ENCODE data around the gene HOXC13.

The HOXC13 gene

DNA sequence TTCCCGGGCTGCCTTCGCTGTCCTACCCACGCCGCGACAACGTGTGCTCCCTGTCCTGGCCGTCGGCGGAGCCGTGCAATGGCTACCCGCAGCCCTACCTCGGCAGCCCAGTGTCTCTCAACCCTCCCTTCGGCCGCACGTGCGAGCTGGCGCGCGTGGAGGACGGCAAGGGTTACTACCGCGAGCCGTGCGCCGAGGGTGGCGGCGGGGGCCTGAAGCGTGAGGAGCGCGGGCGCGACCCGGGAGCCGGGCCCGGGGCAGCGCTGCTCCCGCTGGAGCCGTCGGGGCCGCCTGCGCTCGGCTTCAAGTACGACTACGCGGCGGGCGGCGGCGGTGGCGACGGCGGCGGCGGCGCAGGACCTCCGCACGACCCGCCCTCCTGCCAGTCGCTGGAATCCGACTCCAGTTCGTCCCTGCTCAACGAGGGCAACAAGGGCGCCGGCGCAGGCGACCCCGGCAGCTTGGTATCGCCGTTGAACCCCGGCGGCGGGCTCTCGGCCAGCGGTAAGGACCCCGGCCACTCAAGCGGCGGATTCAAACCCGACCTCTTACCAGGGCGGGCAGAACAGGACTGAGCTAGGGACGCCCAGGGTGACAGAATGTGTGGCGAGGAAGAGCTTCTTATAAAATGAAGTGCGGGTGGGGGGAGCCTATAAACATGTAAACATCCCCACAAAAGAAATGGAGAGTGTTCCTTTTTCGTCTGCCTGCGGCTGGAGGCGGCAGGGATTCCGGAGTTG, 16.6 kb downstream of the HOXC13 start:
- 4 to 5% methylated on average over 85 to 86 of the region's 86 CpGs for WGBS, 2 experiments
- Histone ChIP-seq H3K9me3 (ENCODE audit: control insufficient read depth, low read length) (no peaks in the 10 kb centered on the region), H3K27ac (ENCODE audit: insufficient read depth, low read depth, low read length, poor library complexity, severe bottlenecking) (no peak overlapping the region), H3K36me3 (ENCODE audit: control insufficient read depth, insufficient read depth, low read length) (no peaks in the 10 kb centered on the region), H3K4me1 (ENCODE audit: control insufficient read depth, insufficient read depth, low read length) (no peaks in the 10 kb centered on the region), H3K27me3 (ENCODE audit: control insufficient read depth, insufficient read depth, low read length, poor library complexity, severe bottlenecking) (peaks cover 100% of the 10 kb centered on the region), H3K4me3 (ENCODE audit: insufficient read depth, low read depth, low read length) (no peak overlapping the region)

DNA sequence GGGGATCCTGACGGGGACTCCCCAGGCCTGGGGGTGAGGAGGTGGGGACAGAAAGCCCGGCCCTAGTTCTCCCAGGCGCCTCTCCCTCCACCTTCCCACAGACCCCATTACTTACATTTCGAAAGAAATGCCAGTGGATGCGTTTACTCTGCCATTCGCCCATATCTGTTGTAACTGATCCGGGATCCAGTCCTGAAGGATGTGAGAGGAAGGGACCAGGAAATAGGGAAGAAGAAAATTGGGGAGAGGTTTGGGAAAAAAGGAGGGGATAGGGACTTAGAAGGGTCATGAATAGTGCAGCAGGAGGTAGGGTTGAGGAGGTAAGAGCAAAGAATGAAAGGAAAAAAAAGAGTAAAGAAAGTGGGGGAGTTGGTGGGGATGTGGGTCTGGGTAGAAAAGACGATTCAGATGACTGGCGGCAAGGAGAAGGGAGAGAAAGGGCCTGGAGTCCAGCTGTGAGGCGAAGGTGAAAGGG, 17.2 kb downstream of the HOXC13 start:
- H3K27me3 ChIP-seq (ENCODE audit: control insufficient read depth, insufficient read depth, low read length, poor library complexity, severe bottlenecking) = peaks cover 100% of the 10 kb centered on the region
- H3K4me1 ChIP-seq (ENCODE audit: control insufficient read depth, insufficient read depth, low read length) = no peaks in the 10 kb centered on the region
- H3K36me3 ChIP-seq (ENCODE audit: control insufficient read depth, insufficient read depth, low read length) = no peaks in the 10 kb centered on the region
- H3K9me3 ChIP-seq (ENCODE audit: control insufficient read depth, low read length) = no peaks in the 10 kb centered on the region
- WGBS, 2 experiments = 12% methylated on average over 10 of the region's 10 CpGs
- no peak overlapping the region for H3K4me3 ChIP-seq (ENCODE audit: insufficient read depth, low read depth, low read length)
- no peak overlapping the region for H3K27ac ChIP-seq (ENCODE audit: insufficient read depth, low read depth, low read length, poor library complexity, severe bottlenecking)

DNA sequence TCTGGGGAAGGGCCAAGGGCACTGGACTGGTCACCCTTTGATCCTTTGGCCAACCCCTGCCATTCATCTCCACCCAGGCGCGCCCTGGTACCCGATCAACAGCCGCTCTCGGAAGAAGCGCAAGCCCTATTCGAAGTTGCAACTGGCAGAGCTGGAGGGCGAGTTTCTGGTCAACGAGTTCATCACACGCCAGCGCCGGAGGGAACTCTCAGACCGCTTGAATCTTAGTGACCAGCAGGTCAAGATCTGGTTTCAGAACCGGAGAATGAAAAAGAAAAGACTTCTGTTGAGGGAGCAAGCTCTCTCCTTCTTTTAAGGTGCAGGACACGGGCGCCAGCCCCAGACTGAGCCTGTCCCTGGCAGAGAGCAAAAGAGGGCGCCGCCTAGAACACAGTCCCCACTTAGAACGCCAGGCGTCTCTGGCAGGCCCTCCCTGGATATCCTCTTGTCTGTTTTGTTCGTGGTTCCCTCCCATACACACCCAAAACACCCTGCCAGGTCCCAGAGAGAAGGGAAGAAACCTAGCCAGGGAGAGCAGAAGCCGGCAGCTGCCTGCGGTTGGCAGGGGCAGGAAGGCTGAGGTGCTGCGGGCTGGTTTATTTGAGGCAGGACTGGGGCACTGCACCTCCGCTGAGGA, 17.7 kb downstream of the HOXC13 start:
- H3K4me3 ChIP-seq (ENCODE audit: insufficient read depth, low read depth, low read length) = no peak overlapping the region
- peaks cover 100% of the 10 kb centered on the region for H3K27me3 ChIP-seq (ENCODE audit: control insufficient read depth, insufficient read depth, low read length, poor library complexity, severe bottlenecking)
- WGBS, 2 experiments = 17 to 18% methylated on average over 25 of the region's 25 CpGs
- H3K36me3 ChIP-seq (ENCODE audit: control insufficient read depth, insufficient read depth, low read length) = no peaks in the 10 kb centered on the region
- H3K4me1 ChIP-seq (ENCODE audit: control insufficient read depth, insufficient read depth, low read length) = no peaks in the 10 kb centered on the region
- no peak overlapping the region for H3K27ac ChIP-seq (ENCODE audit: insufficient read depth, low read depth, low read length, poor library complexity, severe bottlenecking)
- H3K9me3 ChIP-seq (ENCODE audit: control insufficient read depth, low read length) = no peaks in the 10 kb centered on the region

DNA sequence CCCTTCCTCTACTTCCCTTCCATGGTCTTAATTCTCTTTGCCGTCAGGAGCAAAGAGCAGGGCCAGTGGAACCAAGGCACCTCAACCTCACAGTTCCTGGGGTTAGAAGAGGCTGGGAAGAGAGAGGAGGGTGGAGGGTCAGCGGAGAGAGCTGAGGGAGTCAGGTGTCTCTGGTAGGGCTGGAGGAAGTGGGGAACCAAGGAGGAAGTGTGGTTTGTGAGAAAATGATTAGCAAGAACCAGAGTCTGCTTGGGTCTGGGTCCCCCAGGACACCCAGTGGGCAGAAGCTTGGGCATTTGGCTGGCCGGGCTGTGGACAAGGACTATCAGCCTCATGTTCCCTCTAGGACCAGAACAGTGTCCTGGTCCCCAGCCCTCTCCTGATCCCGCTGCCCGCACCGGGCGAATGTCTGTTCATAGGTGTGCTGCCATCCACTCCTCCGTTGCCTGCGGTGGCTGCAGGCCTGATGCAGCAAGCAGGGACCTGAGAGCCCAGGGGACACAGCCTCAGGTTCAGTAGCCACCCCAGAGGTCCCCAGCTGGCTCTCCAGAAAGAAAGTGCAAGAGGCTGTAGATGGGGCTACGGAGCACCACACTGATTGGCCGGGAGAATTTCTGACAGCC, 18.4 kb downstream of the HOXC13 start:
- H3K27me3 ChIP-seq (ENCODE audit: control insufficient read depth, insufficient read depth, low read length, poor library complexity, severe bottlenecking) = peaks cover 100% of the 10 kb centered on the region
- H3K36me3 ChIP-seq (ENCODE audit: control insufficient read depth, insufficient read depth, low read length) = no peaks in the 10 kb centered on the region
- no peak overlapping the region for H3K27ac ChIP-seq (ENCODE audit: insufficient read depth, low read depth, low read length, poor library complexity, severe bottlenecking)
- H3K4me3 ChIP-seq (ENCODE audit: insufficient read depth, low read depth, low read length) = no peak overlapping the region
- WGBS, 2 experiments = 27% methylated on average over 11 of the region's 11 CpGs
- H3K4me1 ChIP-seq (ENCODE audit: control insufficient read depth, insufficient read depth, low read length) = no peaks in the 10 kb centered on the region
- no peaks in the 10 kb centered on the region for H3K9me3 ChIP-seq (ENCODE audit: control insufficient read depth, low read length)

DNA sequence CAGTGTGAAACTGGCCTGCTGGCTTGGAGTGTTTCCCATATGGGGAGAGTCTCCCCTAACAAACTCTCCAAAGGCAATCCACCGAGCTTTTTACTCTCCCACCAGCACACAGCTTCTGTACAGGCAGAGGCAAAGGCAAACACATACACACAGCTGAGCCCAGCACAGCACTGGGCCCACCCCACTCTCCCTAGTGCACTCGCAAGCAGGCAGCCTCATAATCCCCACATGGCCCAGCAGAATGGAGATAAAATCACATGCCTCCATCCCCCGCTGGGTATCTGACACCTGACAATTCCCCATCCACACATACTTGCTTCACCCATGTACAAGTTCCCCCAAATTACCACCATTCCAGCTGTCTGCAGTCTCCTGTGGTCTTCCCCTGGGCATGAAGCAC, 19.5 kb downstream of the HOXC13 start:
- WGBS, 2 experiments = 37 to 38% methylated on average over 3 of the region's 3 CpGs
- Histone ChIP-seq H3K27ac (ENCODE audit: insufficient read depth, low read depth, low read length, poor library complexity, severe bottlenecking) (no peak overlapping the region), H3K36me3 (ENCODE audit: control insufficient read depth, insufficient read depth, low read length) (no peaks in the 10 kb centered on the region), H3K4me3 (ENCODE audit: insufficient read depth, low read depth, low read length) (no peak overlapping the region), H3K27me3 (ENCODE audit: control insufficient read depth, insufficient read depth, low read length, poor library complexity, severe bottlenecking) (peaks cover 100% of the 10 kb centered on the region), H3K4me1 (ENCODE audit: control insufficient read depth, insufficient read depth, low read length) (no peaks in the 10 kb centered on the region), H3K9me3 (ENCODE audit: control insufficient read depth, low read length) (no peaks in the 10 kb centered on the region)

DNA sequence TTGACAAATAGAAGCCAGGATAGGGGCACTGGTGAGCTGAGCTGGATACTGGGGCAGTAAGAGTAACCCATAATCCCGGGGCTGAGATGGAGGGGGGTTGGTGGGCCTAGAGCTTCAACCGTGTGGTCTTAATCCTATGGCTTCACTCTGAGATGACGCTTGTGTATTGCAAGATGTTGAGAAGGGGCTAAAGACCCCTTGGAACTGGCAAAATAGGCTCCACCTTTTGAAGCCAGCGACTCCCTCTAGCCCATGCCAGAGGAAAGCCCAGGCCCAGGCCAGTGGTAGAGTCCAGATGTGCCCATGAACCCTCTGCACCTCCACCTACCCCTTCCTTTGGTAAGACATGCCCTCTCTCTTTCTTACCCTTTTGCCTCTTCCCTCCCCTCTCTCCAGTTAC, 20.7 kb downstream of the HOXC13 start:
- H3K4me3 ChIP-seq (ENCODE audit: insufficient read depth, low read depth, low read length) = no peak overlapping the region
- H3K36me3 ChIP-seq (ENCODE audit: control insufficient read depth, insufficient read depth, low read length) = no peaks in the 10 kb centered on the region
- no peaks in the 10 kb centered on the region for H3K9me3 ChIP-seq (ENCODE audit: control insufficient read depth, low read length)
- no peaks in the 10 kb centered on the region for H3K4me1 ChIP-seq (ENCODE audit: control insufficient read depth, insufficient read depth, low read length)
- 19 to 21% methylated on average over 4 of the region's 4 CpGs for WGBS, 2 experiments
- H3K27ac ChIP-seq (ENCODE audit: insufficient read depth, low read depth, low read length, poor library complexity, severe bottlenecking) = no peak overlapping the region
- peaks cover 100% of the 10 kb centered on the region for H3K27me3 ChIP-seq (ENCODE audit: control insufficient read depth, insufficient read depth, low read length, poor library complexity, severe bottlenecking)

DNA sequence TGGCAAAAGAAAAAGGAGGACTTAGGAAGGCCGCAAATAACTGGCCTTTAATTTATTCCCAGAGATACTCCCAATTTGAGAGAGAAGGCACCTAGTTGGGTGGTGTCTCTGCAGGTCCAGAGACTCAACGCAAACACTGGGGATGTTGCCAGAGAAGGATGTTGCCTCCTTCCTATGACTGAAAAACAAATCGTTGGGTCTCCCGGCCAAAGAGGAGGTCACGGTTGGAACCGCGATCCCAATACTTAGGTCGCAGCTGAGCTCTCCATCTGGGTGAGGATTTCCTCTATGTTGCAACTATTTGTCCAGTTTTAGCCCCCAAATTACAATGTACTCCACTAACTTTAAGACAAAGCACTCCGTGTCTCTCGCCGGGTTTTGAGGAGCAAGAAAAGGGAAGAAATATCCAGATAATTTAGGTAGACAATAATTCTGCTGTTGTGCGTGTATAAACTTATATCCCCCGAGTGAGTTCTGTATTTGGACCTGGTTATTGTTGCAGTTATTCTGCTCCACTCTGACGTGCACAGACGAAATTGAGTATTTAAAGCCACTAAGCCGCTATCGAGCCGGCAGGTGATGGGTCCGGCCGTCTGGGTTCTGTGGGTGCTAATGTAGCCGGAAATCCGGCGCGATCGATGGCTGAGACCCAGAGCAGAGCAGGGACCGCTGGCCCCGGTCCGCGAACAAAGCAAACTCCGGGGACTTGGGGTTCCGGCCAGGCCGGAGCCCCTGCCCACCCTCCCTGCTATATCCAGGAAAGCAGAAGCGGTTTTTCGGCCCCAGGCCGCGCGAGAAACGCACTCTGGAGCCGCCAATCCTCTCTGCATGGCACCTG, 21.8 kb downstream of the HOXC13 start:
- no peak overlapping the region for H3K27ac ChIP-seq (ENCODE audit: insufficient read depth, low read depth, low read length, poor library complexity, severe bottlenecking)
- no peaks in the 10 kb centered on the region for H3K4me1 ChIP-seq (ENCODE audit: control insufficient read depth, insufficient read depth, low read length)
- 22 to 23% methylated on average over 39 of the region's 39 CpGs for WGBS, 2 experiments
- peaks cover 100% of the 10 kb centered on the region for H3K27me3 ChIP-seq (ENCODE audit: control insufficient read depth, insufficient read depth, low read length, poor library complexity, severe bottlenecking)
- H3K9me3 ChIP-seq (ENCODE audit: control insufficient read depth, low read length) = no peaks in the 10 kb centered on the region
- H3K4me3 ChIP-seq (ENCODE audit: insufficient read depth, low read depth, low read length) = no peak overlapping the region
- no peaks in the 10 kb centered on the region for H3K36me3 ChIP-seq (ENCODE audit: control insufficient read depth, insufficient read depth, low read length)

DNA sequence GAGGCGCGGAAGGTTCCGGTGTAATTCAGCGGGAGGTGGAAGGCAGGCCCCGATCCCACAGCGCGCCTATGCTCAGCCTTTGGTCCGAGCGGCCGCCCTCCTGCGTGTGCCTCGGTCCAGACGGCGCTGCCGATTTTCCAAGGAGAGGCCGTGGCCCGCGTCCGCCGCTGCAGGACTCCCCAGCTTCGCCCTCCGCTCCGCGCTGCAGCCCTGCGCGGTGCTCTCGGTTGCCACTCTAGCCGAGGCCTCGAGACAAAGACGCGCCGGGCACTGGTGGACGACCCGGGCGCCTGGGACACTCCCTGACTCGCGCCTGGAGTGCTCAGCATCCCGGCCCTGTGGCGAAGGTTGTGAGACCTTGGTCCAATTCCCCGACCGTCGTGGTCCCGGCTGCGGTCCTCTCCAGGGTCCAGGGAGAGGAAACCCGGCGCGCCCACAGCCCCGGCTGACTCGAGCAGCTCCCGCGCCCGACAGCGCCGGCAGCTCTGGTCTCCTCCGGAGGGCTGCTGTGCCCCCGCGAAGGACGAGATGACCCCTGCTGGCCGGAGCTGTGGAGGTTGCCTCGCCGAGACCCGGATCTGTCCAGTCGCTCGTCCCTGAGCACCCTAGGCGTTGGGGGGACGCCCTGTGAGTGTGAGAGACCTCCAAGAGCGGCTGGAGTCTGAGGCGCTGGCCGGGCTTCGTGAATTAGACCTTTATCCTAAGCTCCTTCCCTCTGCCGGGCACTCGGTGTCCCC, 22.6 kb downstream of the HOXC13 start:
- H3K9me3 ChIP-seq (ENCODE audit: control insufficient read depth, low read length) = no peaks in the 10 kb centered on the region
- no peak overlapping the region for H3K4me3 ChIP-seq (ENCODE audit: insufficient read depth, low read depth, low read length)
- H3K27ac ChIP-seq (ENCODE audit: insufficient read depth, low read depth, low read length, poor library complexity, severe bottlenecking) = no peak overlapping the region
- H3K36me3 ChIP-seq (ENCODE audit: control insufficient read depth, insufficient read depth, low read length) = no peaks in the 10 kb centered on the region
- H3K4me1 ChIP-seq (ENCODE audit: control insufficient read depth, insufficient read depth, low read length) = no peaks in the 10 kb centered on the region
- peaks cover 100% of the 10 kb centered on the region for H3K27me3 ChIP-seq (ENCODE audit: control insufficient read depth, insufficient read depth, low read length, poor library complexity, severe bottlenecking)
- 3% methylated on average over 72 of the region's 72 CpGs for WGBS, 2 experiments

DNA sequence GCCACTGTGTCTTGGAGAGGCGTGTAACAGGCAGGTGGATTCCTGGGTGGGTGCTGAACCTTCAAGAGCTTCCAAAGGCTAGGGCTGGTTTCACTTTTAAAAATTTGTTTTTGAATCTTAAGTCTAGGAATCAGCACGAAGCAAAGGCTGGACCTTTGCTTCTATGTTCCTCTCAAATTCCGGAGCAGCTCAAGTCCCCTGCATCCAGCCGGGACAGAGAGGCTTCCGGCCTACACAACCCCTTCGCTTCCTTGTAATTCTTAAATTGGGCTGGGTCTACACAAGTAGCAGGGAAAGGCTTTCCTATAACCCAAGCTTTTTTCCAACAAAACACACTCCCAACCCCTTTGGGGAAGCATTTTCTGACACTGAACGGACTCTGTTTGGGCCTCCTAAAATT, 24.4 kb downstream of the HOXC13 start:
- H3K4me1 ChIP-seq (ENCODE audit: control insufficient read depth, insufficient read depth, low read length) = no peaks in the 10 kb centered on the region
- 26 to 30% methylated on average over 7 of the region's 7 CpGs for WGBS, 2 experiments

More for the DNA sequence above, 24.4 kb downstream of the HOXC13 start:
- H3K27ac ChIP-seq (ENCODE audit: insufficient read depth, low read depth, low read length, poor library complexity, severe bottlenecking) = no peak overlapping the region
- H3K4me3 ChIP-seq (ENCODE audit: insufficient read depth, low read depth, low read length) = no peak overlapping the region
- no peaks in the 10 kb centered on the region for H3K9me3 ChIP-seq (ENCODE audit: control insufficient read depth, low read length)
- H3K27me3 ChIP-seq (ENCODE audit: control insufficient read depth, insufficient read depth, low read length, poor library complexity, severe bottlenecking) = peaks cover 100% of the 10 kb centered on the region
- no peaks in the 10 kb centered on the region for H3K36me3 ChIP-seq (ENCODE audit: control insufficient read depth, insufficient read depth, low read length)
